SH-SY5Y (cell line): ENCODE data around the gene MTIF3.

Source experiments
- GATA2 ChIP-seq: IDR thresholded peaks from 2 replicates; pipeline ENCODE4 v1.6.1; 2011; ENCODE audit warnings: mild to moderate bottlenecking, low read depth, low read length
- GATA3 ChIP-seq: IDR thresholded peaks from 2 replicates; pipeline ENCODE4 v1.6.1; 2011; ENCODE audit warnings: low read depth, mild to moderate bottlenecking, low read length, moderate library complexity

DNA sequence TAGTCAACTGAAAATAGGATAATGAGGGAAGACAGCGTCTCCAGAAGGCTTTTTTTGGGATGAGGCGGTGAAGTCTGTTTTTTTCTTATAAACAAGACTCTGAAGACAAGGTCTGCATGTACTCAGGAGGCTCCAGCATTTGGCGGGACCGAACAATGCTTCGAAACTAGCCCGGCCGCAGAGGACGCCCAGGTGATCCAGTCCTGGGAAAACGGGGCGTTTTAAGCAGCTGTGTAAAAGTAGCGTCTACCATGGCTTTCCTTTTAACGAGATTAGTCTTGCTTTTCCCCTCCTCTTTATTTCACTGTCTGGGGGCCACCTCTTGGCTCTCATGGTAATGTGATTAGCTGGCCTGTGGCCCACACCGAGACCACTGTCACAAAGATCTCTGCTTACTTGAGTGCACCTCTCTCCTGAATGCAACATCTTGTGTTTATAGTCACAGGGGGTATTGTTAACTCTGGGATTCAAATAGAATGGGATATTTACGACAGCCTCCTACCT lies 55.3 kb downstream of the MTIF3 start:
- TF ChIP-seq GATA2 = no peak
- TF ChIP-seq GATA3 = no peak
